GM12892 (cell line): ENCODE measurements around the gene KIF1B.

Experiments
- POLR2A ChIP-seq: IDR thresholded peaks from 2 replicates; pipeline ENCODE4 v1.6.1; 2011; ENCODE audit warnings: low read depth, low read length, control low read depth
- POLR2AphosphoS5 ChIP-seq: IDR thresholded peaks from 2 replicates; pipeline ENCODE4 v1.6.1; 2011; ENCODE audit warnings: low read depth, low read length, control low read depth
- TAF1 ChIP-seq: IDR thresholded peaks from 2 replicates; pipeline ENCODE4 v1.6.1; 2011; ENCODE audit warnings: low read depth, mild to moderate bottlenecking, control low read depth, low read length, borderline replicate concordance

DNA sequence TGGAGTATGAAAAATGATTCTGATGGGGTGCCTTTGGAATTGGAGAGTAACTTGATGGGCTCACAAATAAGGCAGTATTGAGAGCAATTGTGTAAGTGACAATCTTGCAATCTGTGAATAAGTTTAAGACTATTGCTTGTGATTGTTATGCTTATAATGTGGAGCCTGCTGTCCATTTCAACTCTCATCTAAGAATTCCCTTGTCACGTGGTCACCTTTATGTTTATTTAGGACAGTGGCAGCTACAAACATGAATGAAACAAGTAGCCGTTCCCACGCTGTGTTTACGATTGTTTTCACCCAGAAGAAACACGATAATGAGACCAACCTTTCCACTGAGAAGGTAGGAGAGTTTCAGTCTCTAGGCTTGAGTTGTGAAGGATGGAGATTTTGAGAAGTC is 57.6 kb downstream of the KIF1B start:
- TF ChIP-seq POLR2A = no peak
- TF ChIP-seq POLR2AphosphoS5 = no peak
- no peak for TF ChIP-seq TAF1
